HG03432 (cell line): ENCODE results near the gene BICDL1.
A peak's percentile ranks its signal among the peaks of the same experiment; 100 is the strongest.

Experiments used
- ATAC-seq: cut with Tn5 transposase; IDR thresholded peaks from one replicate; pipeline ENCODE4 v1.9.1; 2021; ENCODE audit warnings: mild to moderate bottlenecking, moderate library complexity; ENCODE audit not compliant: unreplicated experiment

BICDL1 gene

GRCh38 chr12:120076651-120077050 lies 87.6 kb downstream of the BICDL1 start:
- no peak for ATAC-seq

DNA sequence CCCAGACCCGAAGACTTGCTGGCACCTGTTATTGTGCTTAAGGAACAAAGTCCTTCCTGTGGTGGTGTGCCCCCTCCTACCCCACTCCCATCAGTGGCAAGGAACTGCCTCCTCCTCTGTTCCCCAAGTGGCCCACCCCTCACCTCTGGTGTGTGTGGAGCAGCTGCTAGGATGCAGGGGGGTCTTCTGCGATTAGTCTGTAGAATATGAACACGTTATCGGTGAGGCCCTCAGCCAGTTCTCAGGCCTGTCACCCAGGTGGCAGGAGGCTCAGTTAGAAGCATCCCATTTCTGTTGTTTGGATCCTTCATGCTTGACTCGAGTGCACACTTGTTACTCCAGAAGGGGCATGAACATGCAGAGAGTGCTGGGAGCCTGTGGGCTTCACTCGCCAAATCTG lies 88.2 kb downstream of the BICDL1 start:
- ATAC-seq: no peak

- ATAC-seq: no peak
Measured at GRCh38 chr12:120078868-120079267, 89.8 kb downstream of the BICDL1 start.

DNA sequence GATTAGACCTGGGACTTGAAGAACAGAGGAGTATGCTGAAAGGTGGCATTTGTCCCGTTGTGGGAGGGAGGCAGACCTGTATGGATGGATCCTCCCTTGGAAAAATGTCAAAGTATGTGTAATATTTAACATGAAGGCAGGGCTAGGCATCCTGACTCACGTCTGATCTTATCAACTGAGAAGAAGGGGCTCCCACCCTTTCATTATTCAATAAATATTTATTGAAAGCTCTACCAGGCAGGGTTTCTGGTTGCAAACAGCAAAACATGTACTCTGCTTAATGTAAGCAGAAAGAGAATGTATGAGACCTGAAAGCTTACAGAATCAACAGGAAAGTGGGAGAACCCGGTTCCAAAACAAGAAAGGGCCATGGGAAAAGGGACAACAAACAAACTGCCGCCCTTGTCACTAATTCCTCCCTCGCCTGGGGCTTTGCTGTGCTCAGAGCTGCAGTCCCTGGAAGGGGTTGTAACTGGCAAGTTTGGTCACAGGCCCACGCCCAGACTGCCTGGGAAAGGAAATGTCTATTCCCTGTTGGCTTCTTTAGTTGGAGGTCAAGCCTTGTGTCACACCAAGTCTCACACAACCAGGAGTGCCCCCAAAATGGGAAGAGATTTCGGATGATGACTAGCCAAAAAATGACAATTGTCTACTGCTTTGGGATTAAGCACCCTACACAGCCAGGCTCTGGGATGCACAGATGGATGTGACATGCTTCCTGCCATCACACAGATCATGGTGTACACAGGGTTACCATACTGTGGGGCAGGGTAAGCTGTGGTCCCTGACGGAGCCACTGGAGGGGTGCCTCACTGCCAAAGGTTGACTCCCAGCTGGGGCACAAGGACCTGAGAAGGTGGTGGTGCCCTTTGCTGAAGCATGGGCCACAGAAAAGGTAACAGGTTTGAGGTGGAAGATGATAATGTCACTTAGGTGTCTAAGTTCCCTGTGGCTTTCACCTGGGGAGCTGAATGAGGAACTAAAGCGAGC lies 90.7 kb downstream of the BICDL1 start:
- no peak for ATAC-seq

DNA sequence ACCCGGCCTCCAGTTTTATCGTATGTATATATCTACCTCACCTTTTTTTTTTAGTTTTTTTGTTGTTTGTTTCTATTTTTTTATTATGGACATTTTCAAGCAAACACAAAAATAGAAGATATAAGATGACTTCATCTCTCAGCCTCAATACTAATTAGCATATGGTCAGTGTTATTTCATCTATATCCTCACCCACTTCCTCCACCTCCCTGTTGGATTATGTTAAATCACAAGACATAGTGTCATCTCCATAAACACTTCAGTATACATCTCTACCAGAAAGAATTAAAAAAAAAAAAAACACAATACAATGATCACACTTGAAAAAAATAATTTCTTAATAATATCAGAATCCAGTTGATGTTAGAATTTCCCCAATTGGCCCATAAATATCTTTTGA lies 92.6 kb downstream of the BICDL1 start:
- ATAC-seq: no peak

DNA sequence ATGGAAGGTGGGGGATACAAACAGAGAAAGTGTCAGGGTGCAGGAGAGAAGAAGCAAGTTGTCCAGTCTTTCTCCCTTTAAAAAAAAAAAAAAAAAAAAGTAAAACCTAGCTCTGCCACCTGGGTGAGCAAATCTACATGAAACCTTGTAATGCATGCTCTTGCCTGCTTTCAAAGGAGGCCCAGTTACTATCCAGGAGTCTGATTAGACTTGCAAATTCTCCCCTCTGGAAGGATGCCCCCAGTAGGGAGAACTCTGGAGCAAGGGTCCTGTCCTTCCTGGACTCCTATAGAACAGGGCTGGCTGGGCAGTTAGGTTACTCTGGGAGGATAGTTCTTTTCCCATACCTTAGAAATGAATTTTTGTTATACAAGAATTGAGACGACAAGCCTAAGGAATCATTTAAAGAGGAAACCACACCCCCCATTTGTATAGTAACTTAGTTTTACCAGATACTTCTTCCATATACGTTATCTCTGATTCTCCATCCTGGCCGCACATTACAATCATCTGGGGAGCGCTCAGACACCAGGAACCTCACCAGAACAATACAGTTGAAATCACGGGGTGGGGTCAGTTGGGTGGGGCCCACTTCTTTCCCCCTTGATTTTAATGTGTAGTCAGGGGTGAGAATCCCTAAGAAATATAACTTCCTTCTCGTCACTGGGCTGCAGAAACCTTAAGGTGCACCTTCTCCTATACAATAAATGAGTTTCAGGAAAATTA lies 97.0 kb downstream of the BICDL1 start:
- no peak for ATAC-seq

DNA sequence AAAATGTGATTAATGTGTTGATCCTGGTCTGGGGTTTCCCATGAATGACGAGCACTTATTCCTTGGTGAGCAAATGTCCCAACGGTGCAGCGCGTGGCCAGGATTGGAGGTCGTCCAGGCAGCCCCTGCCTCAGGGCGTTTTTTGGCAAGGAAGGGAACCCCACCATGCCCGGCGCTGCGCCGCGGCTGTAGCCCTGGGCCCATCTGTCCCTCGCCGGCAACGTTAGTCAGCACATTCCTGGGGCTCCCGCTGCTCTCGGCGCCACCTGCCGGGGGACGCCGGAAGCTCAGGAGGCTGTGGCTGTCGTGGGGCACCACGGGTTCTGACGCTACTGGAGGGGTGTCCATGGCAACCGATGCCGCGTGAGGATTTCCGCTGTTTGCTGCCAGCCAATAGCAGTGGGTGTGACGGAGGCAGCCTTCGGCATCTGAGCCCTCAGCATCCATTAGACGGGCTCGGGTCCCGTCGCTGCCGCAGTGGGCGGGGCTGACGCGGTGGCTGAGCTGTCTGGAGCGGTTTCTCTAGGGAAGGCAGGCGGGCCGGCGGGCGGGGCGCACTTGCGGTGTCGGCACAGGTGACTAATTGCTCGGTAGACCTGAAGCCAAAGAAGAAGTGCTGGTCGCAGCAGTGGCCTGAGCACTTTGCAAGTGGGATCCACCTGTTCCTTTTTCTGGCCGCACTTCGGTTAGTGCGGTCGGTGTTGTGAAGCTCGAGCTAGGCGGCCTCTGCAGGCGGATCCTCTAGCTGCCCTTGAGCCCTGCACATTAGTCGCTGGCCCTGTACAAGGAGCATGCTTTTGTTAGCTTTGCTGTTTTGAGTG lies 98.0 kb downstream of the BICDL1 start:
- ATAC-seq: peak; percentile 98

- ATAC-seq: no peak
Measured at GRCh38 chr12:120089105-120089504, 100.1 kb downstream of the BICDL1 start.

- no peak for ATAC-seq
Measured at GRCh38 chr12:120089796-120090195, 100.8 kb downstream of the BICDL1 start.

DNA sequence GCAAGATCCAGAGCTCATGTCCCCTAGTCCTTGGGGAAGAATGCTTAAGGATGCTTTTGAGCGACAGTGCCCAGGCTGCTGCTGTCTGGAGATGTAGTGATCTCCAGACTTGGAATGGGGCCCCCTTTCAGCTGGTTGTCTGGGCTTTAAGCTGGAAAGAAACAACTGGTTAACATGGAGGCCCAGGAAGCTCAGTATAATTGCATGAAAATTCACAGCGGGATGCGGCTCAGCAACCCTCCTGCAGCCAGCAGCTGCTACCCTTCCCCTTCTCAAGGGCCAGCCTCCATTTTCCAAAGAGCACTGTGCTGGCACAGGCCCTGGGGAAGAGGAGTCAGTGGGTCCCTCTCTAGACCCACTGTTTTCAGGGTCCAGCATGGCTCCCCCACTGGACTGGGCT lies 101.2 kb downstream of the BICDL1 start:
- ATAC-seq: no peak

DNA sequence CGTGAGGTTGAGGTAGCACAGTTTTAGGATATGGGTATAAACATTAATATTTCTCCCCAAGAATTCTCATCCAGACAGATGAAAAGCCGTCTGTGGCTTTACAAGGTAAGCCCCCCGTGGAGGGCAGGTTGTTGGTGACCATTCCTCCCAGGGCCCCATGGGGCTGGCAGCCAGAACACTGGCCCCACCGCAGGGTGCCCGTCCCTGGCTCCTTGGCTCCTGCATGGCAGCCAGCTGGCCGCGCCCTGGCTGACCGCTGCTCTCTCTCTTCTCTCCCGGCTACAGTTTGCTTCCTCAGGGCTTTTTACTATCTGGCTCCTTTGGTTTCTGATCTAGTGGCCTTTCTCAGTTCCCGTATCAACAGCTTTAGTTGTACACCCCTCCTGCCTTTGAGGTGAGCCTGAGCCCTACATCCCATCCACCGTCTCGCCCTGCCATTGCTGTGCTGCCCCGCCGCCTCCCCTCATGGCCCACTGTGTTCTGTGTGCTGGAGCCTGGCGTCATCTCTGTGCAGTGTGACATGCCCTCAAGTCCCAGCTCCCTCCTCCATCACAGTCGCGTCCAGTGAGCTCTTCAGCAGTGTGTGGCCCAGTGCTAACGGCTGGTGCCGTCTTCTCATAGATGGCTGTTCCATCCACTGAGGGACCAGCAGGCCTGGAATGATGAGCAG lies 101.7 kb downstream of the BICDL1 start:
- no peak for ATAC-seq

- no peak for ATAC-seq
Measured at GRCh38 chr12:120091371-120092090, 102.5 kb downstream of the BICDL1 start.

DNA sequence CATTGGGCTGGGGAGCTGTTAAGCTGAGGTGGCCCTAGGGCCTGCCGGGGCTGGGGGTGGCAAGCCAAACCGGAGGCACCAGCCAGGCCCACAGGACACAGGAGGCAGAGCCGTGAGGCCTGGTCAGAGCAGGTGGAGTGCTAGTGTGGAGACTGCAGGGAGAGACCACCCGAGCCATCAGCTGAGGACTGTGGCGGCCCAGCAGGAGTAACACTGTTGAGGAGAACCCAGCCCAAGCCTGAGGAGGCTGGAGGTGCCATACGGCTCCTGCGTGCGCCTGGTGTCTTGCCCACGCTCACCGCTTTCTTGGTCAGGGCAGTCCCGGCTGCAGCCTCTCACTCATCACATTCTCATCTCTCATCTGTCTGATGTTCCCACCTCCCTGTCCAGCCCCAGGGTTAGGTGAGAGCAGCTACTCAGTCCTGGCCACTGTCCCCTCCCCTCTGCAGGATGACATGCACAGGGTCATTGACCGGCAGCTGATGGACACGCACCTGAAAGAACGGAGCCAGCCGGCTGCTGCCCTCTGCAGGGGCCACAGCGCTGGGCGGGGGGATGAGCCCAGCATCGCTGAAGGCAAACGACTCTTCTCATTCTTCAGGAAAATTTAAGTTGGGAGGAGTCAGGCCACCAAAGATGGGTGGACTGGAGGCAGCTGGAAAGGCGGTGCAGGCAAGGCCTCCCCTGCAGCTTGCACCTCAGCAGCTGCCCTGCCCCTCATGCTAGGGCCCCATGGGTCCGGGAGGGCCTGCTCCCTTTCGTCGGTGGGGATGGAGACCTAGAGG lies 103.7 kb downstream of the BICDL1 start:
- ATAC-seq: no peak

DNA sequence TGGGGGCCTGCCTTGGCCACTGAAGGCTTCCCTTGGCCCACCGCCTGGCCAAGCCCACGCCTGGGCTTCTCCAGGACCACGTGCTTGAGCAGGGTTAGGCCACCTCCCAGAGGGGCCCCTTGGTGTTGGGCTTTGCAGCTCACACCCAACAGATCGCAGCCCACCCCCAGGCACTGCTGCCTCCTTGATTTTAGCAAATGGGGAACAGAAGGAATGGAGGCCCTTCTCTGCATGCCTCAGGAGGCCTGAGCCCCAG lies 104.2 kb downstream of the BICDL1 start:
- ATAC-seq: no peak

DNA sequence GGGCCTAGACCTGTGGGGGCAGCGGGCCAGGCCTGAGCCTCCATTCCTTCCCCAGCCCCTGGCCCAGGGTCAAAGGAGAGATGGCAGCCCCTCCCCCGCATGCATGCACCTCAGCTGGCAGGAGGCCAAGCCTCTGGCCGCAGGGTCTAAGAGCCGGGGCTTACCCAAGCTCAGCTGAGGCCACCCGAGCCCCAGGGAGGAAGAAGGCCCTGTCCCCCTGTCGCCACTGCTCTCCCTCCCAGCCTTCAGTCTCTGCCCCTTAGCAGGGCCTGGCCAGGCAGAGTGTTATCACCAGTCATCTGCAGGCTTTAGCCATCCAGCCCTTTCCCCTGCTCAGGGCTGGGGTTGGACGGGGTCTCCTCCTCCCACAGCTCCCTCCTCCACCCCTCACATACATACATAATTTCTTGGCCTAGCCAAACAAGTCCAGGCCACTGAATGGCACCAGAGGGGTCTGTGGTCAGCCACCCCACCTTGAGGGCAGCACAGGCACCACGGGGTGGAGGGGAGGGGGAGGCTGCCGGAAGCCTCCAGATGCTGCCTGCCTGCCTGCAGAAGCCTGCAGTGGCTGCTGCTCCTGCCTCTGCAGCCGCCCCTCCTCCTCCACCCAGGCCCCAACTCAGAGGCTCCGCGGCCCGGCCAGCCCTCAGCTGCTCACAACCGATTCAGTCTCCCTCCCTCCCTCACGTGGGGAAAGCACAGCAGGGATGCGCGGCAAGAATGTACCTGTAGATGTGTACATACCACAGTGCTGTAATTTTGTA lies 104.7 kb downstream of the BICDL1 start:
- ATAC-seq: no peak

DNA sequence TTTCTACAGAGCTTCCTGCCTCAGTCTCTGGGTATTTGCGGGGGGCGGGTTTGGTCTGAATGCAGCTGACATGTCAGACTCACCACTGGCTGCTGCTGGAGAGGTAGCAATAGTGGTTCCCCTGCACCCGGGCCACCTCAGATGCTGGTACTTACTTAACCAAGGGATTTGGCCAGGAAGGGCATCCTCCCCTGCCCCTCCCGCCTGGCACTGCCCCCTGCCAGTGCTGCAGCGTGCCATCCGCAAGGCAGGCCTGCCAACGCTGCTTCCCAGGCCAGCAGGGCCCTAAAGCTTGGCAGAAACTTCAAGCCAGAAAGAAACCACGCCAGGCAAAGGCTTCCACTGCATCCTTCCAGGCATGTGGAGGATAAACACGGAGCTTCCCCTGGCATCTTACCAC lies 105.4 kb downstream of the BICDL1 start:
- no peak for ATAC-seq

GRCh38 chr12:120095331-120095730 lies 106.3 kb downstream of the BICDL1 start:
- no peak for ATAC-seq

DNA sequence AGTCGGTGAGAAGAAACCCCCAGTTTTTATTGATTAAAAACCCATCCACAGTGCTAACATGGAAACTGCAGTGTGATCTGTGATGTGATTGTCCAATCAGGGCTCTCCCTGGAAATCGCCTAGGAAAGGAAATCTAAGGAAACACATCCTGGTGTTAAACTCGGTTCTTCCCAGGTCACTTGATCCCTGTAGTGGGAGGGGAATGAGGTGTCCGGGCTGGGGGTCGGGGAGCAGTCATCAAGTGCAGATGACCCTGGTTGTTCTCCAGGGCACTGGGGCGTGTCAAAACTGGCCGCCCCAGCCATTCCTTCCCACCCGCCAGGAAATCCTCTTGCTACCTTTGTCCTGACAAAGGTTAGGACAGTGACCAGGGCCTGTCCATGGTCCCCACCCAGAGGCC lies 106.7 kb downstream of the BICDL1 start:
- no peak for ATAC-seq
